LNCaP clone FGC (cell line): Measurements from ENCODE around the gene CALM3.

Experiments used
- DNase-seq: peaks from one replicate; pipeline ENCODE4 v3.0.0-alpha.2; 2011; ENCODE audit warnings: low read depth
- H3K4me3 ChIP-seq: 2 replicates; pipeline ENCODE4 v1.5.1; 2011; ENCODE audit warnings: mild to moderate bottlenecking, low read depth, low read length, control low read depth
- TF ChIP-seq, protein P1 (sequence below): IDR thresholded peaks from 2 replicates; pipeline ENCODE4 v1.5.1; 2012; ENCODE audit warnings: mild to moderate bottlenecking; ENCODE audit not compliant: control insufficient read depth, insufficient read depth; ENCODE audit errors: extremely low read depth

The CALM3 gene

DNA sequence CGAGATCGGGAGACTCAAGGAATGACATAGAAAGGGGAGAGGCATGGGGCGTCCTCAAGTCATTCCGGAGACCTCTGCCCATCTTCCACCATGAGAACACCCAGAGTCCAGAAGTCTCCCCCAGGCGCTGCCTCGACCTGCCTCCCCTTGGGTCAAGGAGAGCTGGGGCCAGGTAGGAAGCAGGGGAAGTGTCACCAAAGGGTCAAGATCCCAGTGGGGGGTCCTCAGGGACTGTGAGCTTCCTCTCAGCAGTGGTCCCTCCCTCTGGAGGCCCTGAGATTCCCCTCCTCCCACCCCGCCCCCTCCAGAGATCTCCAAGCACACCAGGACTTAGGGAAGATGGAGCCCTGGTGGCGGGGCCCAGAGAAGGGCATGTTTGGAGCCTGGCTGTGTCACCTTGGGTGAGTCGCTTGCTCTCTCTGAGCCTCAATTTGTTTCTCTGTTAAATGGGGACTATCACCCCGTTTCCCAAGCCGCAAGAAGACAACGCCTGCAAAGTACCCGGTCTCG is 58.9 kb downstream of the CALM3 start:
- peak overlapping the region; percentile 47 for H3K4me3 ChIP-seq
- TF ChIP-seq, protein P1, sequence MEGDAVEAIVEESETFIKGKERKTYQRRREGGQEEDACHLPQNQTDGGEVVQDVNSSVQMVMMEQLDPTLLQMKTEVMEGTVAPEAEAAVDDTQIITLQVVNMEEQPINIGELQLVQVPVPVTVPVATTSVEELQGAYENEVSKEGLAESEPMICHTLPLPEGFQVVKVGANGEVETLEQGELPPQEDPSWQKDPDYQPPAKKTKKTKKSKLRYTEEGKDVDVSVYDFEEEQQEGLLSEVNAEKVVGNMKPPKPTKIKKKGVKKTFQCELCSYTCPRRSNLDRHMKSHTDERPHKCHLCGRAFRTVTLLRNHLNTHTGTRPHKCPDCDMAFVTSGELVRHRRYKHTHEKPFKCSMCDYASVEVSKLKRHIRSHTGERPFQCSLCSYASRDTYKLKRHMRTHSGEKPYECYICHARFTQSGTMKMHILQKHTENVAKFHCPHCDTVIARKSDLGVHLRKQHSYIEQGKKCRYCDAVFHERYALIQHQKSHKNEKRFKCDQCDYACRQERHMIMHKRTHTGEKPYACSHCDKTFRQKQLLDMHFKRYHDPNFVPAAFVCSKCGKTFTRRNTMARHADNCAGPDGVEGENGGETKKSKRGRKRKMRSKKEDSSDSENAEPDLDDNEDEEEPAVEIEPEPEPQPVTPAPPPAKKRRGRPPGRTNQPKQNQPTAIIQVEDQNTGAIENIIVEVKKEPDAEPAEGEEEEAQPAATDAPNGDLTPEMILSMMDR: no peak
- DNase-seq: no peak
